Activated CD8-positive, alpha-beta memory T cell treated with anti-CD3 and anti-CD28 coated beads, Interleukin-2, amount 50 U/mL, for 24 hours (primary cell): ENCODE measurements around the gene SHOX.

Experiments
- DNase-seq: peaks from one replicate; pipeline ENCODE4 v3.0.0-alpha.2; 2020; ENCODE audit errors: extremely low read depth

SHOX gene

GRCh38 chrX:666762-667720 lies 36.5 kb downstream of the SHOX start:
- DNase-seq: no peak

GRCh38 chrX:670645-671044 lies 40.1 kb downstream of the SHOX start:
- DNase-seq: no peak

- no peak for DNase-seq
Observed at GRCh38 chrX:672931-673330, 42.3 kb downstream of the SHOX start.

GRCh38 chrX:675279-675954 lies 44.8 kb downstream of the SHOX start:
- DNase-seq: no peak

- no peak for DNase-seq
Observed at GRCh38 chrX:675955-676295, 45.3 kb downstream of the SHOX start.

GRCh38 chrX:677376-677775 lies 46.8 kb downstream of the SHOX start:
- DNase-seq: no peak

GRCh38 chrX:679291-679979 lies 48.8 kb downstream of the SHOX start:
- DNase-seq: no peak

GRCh38 chrX:680062-680461 lies 49.5 kb downstream of the SHOX start:
- DNase-seq: no peak

- DNase-seq: no peak
Observed at GRCh38 chrX:681989-682388, 51.4 kb downstream of the SHOX start.

GRCh38 chrX:682892-683291 lies 52.3 kb downstream of the SHOX start:
- no peak for DNase-seq

- no peak for DNase-seq
Observed at GRCh38 chrX:683576-683975, 53.0 kb downstream of the SHOX start.

GRCh38 chrX:685120-686032 lies 54.8 kb downstream of the SHOX start:
- DNase-seq: no peak

- DNase-seq: no peak
Observed at GRCh38 chrX:689983-690382, 59.4 kb downstream of the SHOX start.

- DNase-seq: no peak
Observed at GRCh38 chrX:694800-695199, 64.2 kb downstream of the SHOX start.

- DNase-seq: no peak
Observed at GRCh38 chrX:698206-698605, 67.6 kb downstream of the SHOX start.

GRCh38 chrX:700936-701335 lies 70.3 kb downstream of the SHOX start:
- DNase-seq: no peak

- DNase-seq: no peak
Observed at GRCh38 chrX:701673-702072, 71.1 kb downstream of the SHOX start.

GRCh38 chrX:703466-703865 lies 72.9 kb downstream of the SHOX start:
- DNase-seq: no peak

- DNase-seq: no peak
Observed at GRCh38 chrX:703866-704265, 73.3 kb downstream of the SHOX start.
